SJCRH30 (cell line): Measurements from ENCODE around the gene FGD2. TPM values are rescaled to one million over a fixed set of nuclear protein-coding genes. Genes with fewer than 3 reads are reported as not detected.

Source experiments
- DNase-seq, 2 experiments: peaks; one replicate each; pipeline ENCODE4 v3.0.0-alpha.2; 2015 to 2020
- H3K27ac ChIP-seq: fragments of 250-450 bp; sonication (Bioruptor Pico); 2 replicates; pipeline ENCODE4 v1.5.1; 2020; ENCODE audit warnings: mild to moderate bottlenecking, moderate library complexity
- H3K27me3 ChIP-seq: fragments of 250-450 bp; sonication (Bioruptor Pico); 2 replicates; pipeline ENCODE4 v1.5.1; 2020; ENCODE audit warnings: mild to moderate bottlenecking, moderate library complexity
- H3K36me3 ChIP-seq: fragments of 250-450 bp; sonication (Bioruptor Pico); 2 replicates; pipeline ENCODE4 v1.5.1; 2020; ENCODE audit warnings: mild to moderate bottlenecking, moderate library complexity
- H3K4me1 ChIP-seq: fragments of 250-450 bp; sonication (Bioruptor Pico); 2 replicates; pipeline ENCODE4 v1.5.1; 2020; ENCODE audit warnings: mild to moderate bottlenecking, moderate library complexity
- H3K4me3 ChIP-seq: fragments of 250-450 bp; sonication (Bioruptor Pico); 2 replicates; pipeline ENCODE4 v1.5.1; 2020; ENCODE audit warnings: mild to moderate bottlenecking, moderate library complexity
- H3K9me3 ChIP-seq: fragments of 250-450 bp; sonication (Bioruptor Pico); replicated peaks from 2 replicates; pipeline ENCODE4 v1.5.1; 2020; ENCODE audit warnings: mild to moderate bottlenecking, moderate library complexity
- total RNA-seq: library from RNA; depleted of rRNA; stranded (reverse); fragments of >200 nt; shearing (Covaris generic); gene quantifications from 2 replicates; pipeline ENCODE4 v1.2.3, GENCODE V29; 2014

The FGD2 gene
- total RNA-seq, 1 experiment from 2014 or later = not detected

DNA sequence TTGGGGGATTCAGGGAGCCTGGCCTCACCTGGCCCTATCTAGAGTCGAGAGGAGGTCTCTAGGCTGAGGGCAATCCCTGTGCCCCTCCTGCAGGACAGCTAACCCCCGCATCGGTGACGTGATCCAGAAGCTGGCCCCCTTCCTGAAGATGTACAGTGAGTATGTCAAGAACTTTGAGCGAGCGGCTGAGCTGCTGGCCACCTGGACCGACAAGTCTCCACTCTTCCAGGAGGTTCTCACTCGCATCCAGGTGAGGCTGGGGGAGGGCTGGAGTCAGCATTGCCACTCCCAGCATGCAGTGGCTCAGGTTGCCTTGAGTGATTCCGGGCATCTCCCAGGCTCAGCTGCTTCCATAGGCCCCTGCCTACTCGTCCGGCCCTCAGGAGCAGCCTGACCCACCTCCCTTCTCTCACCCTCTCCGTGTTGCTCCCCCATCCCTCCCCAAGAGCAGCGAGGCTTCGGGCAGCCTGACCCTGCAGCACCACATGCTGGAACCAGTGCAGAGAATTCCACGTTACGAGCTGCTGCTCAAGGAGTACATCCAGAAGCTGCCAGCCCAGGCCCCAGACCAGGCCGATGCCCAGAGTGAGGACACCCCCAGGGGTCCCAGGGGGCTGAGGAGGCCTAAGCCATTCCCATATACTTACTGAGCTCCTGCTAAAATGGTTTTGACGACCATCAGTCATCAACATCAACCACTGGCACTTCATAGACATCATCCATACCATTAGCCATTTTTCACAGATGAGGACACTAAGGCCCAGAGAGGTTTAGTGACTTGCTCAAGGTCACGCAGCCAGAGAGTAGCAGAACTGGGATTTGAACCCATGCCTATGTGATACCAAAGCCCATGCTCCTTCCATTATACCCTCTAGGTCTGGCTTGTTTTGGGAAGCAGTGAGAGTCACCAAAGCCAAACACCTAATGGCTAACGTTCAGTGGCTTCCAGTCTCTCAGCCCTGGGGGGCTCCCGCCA is 8.3 kb downstream of the FGD2 start:
- Histone ChIP-seq H3K9me3 (no peaks in the 10 kb centered on the region), H3K4me3 (no peak overlapping the region), H3K27ac (no peak overlapping the region), H3K27me3 (no peaks in the 10 kb centered on the region), H3K36me3 (no peaks in the 10 kb centered on the region), H3K4me1 (no peaks in the 10 kb centered on the region)
- no peak for DNase-seq

DNA sequence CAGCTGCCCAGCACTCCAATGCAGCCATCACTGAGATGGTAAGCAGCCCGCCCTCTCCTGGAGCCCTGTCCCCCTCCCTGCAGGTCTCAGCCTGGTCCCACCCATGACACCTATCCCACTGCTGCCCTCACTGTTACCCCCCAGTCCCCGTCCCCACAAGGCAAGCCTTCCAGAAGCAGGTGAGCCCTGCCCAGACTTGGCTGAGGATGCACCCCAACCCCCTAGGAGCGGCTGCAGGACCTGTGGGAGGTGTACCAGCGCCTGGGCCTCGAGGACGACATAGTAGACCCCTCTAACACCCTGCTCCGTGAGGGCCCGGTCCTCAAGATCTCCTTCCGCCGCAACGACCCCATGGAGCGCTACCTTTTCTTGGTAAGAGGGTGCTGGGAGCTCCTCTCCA is 9.2 kb downstream of the FGD2 start:
- Histone ChIP-seq H3K36me3 (no peaks in the 10 kb centered on the region), H3K27ac (no peak overlapping the region), H3K9me3 (no peaks in the 10 kb centered on the region), H3K4me3 (no peak overlapping the region), H3K27me3 (no peaks in the 10 kb centered on the region), H3K4me1 (no peaks in the 10 kb centered on the region)
- no peak for DNase-seq

DNA sequence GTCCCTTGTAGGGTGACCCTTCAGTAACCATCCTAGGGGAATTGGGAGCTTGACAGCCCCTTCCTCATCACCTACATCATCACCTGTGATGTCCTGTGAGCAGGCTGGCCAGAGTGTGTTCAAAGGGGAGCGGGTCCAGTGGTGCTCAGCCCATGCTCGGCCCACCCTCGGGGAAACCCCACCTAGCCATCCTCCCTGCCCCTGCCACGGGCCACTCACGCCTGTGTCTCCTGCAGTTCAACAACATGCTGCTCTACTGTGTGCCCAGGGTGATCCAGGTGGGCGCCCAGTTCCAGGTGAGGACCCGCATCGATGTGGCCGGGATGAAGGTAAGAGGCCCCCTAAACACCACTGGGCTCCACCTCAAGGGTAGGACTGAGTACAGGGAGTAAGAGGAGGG is 10.1 kb downstream of the FGD2 start:
- H3K9me3 ChIP-seq = no peaks in the 10 kb centered on the region

DNA sequence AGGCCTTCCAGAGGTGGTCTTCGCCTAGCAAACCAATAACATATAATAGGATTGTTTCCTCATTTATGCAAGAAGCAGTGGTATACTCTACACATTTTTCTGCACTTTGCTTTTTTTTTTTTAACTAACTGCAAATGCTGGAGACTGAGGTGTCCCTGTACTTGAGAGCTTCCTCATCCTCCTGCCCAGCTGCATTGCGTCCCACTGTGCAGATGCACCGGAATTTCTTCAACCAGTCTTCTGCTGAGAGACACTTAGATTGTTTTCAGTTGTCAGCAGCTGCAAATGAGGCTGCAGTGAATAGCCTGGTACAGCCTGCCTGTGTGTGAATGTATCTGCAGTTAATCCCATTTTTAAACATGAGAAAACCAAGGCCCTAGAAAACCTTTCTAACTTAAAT is 11.5 kb downstream of the FGD2 start:
- H3K36me3 ChIP-seq = no peaks in the 10 kb centered on the region
- H3K9me3 ChIP-seq = no peaks in the 10 kb centered on the region
- H3K4me1 ChIP-seq = no peaks in the 10 kb centered on the region
- no peaks in the 10 kb centered on the region; the same call in 1 of the 2 replicates for H3K27me3 ChIP-seq
- no peak for DNase-seq
- no peak overlapping the region for H3K4me3 ChIP-seq
- H3K27ac ChIP-seq = no peak overlapping the region

More for the DNA sequence above, 10.1 kb downstream of the FGD2 start:
- Histone ChIP-seq H3K4me3 (no peak overlapping the region), H3K27ac (no peak overlapping the region), H3K4me1 (no peaks in the 10 kb centered on the region), H3K27me3 (no peaks in the 10 kb centered on the region), H3K36me3 (no peaks in the 10 kb centered on the region)
- no peak for DNase-seq

DNA sequence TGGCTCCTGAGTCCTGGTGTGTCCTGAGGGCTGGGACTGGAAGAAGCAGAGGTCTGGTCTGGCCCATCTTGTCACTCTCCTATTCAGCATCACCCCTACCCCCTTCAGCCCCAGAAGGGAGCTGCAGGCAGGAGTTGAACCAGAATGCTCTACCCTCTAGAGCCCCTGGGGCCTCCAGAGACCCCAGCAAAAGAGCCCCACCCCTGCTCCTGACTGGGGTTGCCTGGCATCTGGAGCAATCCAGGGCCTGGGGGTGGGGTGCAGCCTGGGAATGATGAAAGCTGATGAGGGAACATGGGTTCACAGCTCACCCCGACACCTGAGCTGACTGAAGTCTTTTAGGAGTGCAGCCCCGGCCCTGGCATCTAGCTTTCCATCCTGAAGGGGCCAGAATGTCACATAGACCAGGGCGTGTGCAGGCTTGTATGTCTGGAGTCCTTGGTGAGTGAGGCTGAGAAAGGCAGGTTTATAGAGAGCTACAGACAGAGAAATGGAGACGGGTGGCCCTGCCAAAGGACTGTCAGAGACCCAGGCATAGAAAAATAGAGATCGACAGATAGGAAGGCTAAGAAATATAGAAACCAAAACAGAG is 12.2 kb downstream of the FGD2 start:
- H3K36me3 ChIP-seq = no peaks in the 10 kb centered on the region
- no peak overlapping the region for H3K4me3 ChIP-seq
- no peak overlapping the region for H3K27ac ChIP-seq
- no peaks in the 10 kb centered on the region for H3K9me3 ChIP-seq
- H3K4me1 ChIP-seq = no peaks in the 10 kb centered on the region
- no peak for DNase-seq
- no peaks in the 10 kb centered on the region; the same call in 1 of the 2 replicates for H3K27me3 ChIP-seq

DNA sequence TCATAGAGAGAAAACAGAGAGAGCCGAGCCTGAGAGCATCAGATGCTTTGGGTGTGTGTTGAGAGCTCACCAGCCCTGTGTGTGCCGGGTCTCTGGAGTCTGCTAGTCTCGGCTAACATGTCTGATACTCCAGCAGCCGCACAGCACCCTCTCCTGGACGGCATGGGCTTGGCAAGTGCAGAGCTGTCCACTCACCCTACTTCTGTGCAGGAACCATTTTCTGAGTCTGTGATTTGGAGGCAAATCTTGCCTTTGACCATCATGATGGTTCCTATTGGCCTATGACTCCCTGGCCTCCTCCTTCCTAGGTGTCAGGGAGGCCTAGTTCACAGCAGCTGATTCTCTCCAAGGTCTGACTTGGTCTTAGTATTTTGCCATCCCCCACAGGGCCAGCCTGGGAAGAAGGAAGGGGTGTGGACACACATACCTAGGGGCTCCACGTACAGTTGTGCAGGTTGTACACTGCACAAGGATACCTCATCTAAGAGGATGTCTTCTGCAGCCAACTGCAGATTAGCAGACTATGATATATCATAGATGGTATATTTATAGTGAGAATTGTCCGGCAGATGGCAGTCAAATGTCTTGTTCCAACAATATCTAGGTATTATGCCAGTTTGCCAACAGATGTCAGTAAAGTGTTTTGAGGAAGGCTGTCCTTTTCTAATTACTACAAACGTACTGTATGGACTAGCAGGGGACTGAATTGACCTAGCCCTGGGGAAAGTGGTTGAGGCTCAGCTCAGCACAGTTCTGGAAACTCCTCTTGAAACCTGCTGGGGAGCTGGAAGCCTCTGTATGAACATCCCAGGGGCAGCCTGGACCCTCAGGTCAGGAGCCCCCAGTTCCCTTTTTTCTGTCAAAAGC is 13.0 kb downstream of the FGD2 start:
- peak; percentile 89 to 92 for DNase-seq
- no peak overlapping the region for H3K27ac ChIP-seq
- H3K36me3 ChIP-seq = no peaks in the 10 kb centered on the region
- no peak overlapping the region for H3K4me3 ChIP-seq
- H3K9me3 ChIP-seq = no peaks in the 10 kb centered on the region
- H3K27me3 ChIP-seq = no peaks in the 10 kb centered on the region; the same call in 1 of the 2 replicates
- no peaks in the 10 kb centered on the region for H3K4me1 ChIP-seq

DNA sequence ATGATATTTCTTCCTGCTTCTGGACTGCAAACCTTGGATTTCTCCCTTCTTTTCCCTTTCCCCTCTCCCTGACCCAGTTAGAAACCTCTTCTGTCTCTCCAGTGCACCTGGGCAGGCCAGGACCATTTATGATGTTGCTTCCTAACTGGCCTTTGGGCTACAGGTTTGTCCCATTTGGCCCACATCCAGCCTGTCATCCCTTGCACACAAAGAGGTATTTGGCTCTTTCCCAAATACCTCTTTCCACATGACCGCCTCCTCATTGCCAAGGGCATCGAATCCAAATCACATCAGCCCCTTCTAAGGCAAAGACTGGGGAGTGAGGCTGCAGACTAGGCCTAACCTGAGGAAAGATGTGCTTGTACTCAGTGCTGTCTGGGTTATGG is 13.6 kb downstream of the FGD2 start:
- Histone ChIP-seq H3K27ac (no peak overlapping the region), H3K27me3 (no peaks in the 10 kb centered on the region; the same call in 1 of the 2 replicates), H3K9me3 (no peaks in the 10 kb centered on the region), H3K36me3 (no peaks in the 10 kb centered on the region), H3K4me3 (no peak overlapping the region), H3K4me1 (no peaks in the 10 kb centered on the region)
- DNase-seq = peak in 1 of 2 experiments; percentile 23

DNA sequence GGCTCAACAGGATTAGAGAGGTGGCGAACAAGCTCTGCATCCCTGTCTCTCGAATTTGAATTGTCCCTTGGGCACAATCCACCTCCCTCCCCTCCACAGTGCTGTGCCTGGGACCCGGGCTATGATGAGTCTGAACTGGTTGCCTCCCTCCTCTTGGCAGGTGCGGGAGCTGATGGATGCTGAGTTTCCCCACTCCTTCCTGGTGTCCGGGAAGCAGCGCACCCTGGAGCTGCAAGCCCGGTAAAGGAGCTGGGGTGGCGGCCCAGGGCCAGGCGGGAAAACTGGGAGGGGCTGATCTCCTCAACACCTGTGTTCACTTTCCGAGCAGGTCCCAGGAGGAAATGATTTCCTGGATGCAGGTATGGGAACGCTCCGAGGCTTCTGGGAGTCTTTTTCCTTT is 14.9 kb downstream of the FGD2 start:
- no peaks in the 10 kb centered on the region for H3K4me1 ChIP-seq
- no peak overlapping the region for H3K27ac ChIP-seq
- no peak for DNase-seq
- no peaks in the 10 kb centered on the region for H3K36me3 ChIP-seq
- no peak overlapping the region for H3K4me3 ChIP-seq
- no peaks in the 10 kb centered on the region for H3K9me3 ChIP-seq
- no peaks in the 10 kb centered on the region; the same call in 1 of the 2 replicates for H3K27me3 ChIP-seq

DNA sequence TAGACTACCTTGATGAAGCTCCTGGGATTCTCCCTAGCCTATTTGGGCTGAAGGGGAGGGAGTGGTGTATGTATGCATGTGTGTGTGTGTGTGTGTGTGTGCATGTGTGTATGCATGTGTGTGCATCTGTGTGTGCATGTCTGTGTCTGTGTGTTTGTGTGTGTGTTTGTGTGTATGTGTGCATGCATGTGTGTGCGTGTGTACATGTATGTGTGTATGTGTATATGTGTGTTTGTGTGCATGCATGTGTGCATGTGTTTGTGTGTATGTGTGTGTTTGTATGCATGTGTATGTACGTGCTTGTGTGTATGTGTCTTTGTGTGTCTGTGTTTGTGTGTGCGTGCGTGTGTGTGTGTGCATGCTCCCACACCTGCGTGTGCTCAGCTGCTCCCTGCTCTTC is 15.4 kb downstream of the FGD2 start:
- Histone ChIP-seq H3K9me3 (no peaks in the 10 kb centered on the region), H3K27me3 (no peaks in the 10 kb centered on the region; the same call in 1 of the 2 replicates), H3K27ac (no peak overlapping the region), H3K36me3 (no peaks in the 10 kb centered on the region), H3K4me3 (no peak overlapping the region), H3K4me1 (no peaks in the 10 kb centered on the region)
- DNase-seq = no peak

DNA sequence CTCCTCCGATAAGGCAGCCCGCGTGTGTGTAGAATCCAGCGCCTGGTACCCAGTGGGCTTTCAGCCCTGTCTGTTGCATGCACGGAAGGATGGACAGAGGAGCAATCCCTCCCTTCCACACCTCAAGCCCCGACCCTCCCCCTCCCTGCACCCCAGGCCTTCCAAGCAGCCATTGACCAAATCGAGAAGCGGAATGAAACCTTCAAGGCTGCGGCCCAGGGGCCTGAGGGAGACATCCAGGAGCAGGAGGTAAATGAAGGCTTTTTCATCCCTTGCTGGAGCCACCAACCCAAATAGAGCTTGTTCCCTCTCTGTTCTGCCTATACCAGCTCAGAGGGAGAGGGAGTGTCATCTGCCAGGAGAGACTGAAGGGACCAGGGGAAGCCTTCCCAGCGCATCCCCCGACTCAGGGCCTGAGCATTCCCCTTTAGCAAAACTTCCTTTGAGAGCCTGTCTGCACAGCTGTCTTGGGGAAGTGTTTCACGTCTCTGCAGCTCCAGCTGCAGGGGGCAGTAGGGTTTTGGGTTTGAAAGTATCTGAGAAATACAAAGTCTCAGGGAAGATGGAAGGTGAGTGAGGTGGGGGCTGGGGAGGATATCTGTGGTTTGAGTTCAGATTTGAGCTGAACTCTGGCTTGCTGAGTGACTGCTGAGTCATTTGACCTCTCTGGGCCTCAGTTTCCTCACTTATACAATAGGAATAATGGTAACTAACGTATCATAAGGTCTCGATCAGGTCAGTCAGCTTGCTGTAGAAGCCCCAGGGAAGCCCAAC is 16.1 kb downstream of the FGD2 start:
- Histone ChIP-seq H3K27ac (no peak overlapping the region), H3K4me1 (no peaks in the 10 kb centered on the region), H3K4me3 (no peak overlapping the region), H3K36me3 (no peaks in the 10 kb centered on the region), H3K9me3 (no peaks in the 10 kb centered on the region), H3K27me3 (no peaks in the 10 kb centered on the region; the same call in 1 of the 2 replicates)
- peak; percentile 40 to 60 for DNase-seq

DNA sequence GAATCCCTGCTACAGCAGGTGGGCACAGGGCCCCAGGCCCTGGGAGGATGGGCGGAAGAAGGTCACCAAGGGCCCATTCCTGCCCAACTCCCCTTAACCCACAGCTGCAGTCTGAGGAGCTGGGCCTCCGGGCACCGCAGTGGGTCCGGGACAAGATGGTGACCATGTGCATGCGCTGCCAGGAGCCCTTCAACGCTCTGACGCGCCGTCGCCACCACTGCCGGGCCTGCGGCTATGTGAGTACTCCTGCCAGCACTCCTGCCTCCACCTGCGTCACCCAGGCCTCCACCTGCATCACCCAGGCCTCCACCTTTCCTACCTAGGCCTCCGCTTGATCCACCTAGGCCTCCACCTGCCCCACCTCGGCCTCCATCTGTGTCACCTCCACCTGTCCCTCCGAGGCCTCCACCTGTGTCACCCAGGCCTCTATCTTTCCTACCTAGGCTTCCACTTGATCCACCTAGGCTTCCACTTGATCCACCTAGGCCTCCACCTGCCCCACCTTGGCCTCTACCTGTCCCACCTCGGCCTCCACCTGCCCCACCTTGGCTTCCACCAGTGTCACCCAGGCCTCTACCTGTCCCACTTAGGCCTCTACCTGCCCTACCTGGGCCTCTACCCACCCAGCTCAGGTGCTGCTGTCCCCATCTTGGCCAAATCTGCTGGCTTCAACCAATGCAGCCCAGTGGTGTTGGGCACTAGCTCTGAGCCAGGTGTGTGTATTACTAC is 16.8 kb downstream of the FGD2 start:
- H3K27ac ChIP-seq = no peak overlapping the region
- H3K4me1 ChIP-seq = no peaks in the 10 kb centered on the region
- H3K36me3 ChIP-seq = no peaks in the 10 kb centered on the region
- DNase-seq = no peak
- no peak overlapping the region for H3K4me3 ChIP-seq
- H3K9me3 ChIP-seq = no peaks in the 10 kb centered on the region
- no peaks in the 10 kb centered on the region; the same call in 1 of the 2 replicates for H3K27me3 ChIP-seq

DNA sequence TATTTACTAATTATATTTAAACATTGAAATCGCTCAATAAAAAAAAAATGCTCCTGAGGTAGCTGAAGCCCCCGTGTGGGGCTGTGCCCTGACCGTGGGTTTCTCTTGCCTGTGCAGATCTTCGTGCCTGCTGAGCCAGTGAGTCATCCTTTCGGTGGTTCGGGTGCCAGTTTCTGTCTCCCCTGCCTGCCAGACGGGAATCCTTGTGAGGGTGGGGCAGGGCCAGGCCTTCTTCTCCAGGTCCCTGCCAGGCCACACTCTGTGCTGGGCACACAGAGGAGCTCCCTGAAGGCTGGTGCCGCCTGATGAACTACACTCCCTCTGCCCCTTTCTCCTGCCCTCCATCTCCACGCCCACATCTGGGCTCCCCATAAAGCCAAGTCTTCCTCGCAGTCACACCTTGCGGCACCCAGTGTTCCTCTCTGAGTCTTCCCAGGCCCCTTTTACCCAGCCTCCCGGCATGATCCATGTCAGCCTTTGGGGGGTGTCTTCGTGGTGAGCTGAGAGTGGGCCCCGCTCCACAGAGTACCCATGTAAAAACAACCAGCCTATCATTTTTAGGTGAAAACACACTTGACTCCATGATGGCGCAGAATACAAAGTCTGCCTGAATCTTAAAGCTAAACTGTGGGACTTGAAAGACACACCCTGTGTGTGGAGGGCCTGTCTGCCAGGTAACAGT is 19.3 kb downstream of the FGD2 start:
- H3K27ac ChIP-seq = no peak overlapping the region
- H3K27me3 ChIP-seq = no peaks in the 10 kb centered on the region; the same call in 1 of the 2 replicates
- no peak overlapping the region for H3K4me3 ChIP-seq
- H3K4me1 ChIP-seq = no peaks in the 10 kb centered on the region
- DNase-seq = no peak
- no peaks in the 10 kb centered on the region for H3K36me3 ChIP-seq
- no peaks in the 10 kb centered on the region for H3K9me3 ChIP-seq
